ENCODE measurements around the gene NEGR1. TPM values are rescaled to one million over a fixed set of nuclear protein-coding genes. Genes with fewer than 3 reads are reported as not detected.

Gene NEGR1
- total RNA-seq, 1 donor from 2014 or later = 9.7 TPM

DNA sequence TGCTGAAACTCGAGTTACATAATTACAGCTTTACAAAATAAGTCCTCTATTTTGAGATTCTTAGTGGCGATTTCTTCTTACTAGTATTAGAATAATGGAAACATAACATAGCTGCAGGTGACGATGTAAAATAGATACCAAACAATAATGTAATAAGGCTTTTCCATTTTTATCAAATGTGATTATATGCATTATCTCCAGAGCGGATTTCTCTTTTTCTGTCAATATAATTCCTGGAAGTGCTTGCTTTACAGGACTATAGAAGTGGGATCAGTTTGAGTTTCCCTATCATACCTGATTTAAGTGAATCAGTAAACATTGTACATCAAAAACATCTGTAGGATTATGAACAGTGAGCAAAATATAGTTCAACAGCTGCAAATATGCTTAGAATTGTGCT is 442.5 kb downstream of the NEGR1 start:
- Histone ChIP-seq H3K36me3 (no peaks in the 10 kb centered on the region), H3K27ac (replicated peaks) (no peak overlapping the region), H3K4me3 (no peak overlapping the region), H3K4me1 (peaks cover 19% of the 10 kb centered on the region), H3K9me3 (replicated peaks) (no peaks in the 10 kb centered on the region), H3K27me3 (ENCODE audit: low read depth) (no peaks in the 10 kb centered on the region)
- DNase-seq = no peak
- TF ChIP-seq, protein P1, sequence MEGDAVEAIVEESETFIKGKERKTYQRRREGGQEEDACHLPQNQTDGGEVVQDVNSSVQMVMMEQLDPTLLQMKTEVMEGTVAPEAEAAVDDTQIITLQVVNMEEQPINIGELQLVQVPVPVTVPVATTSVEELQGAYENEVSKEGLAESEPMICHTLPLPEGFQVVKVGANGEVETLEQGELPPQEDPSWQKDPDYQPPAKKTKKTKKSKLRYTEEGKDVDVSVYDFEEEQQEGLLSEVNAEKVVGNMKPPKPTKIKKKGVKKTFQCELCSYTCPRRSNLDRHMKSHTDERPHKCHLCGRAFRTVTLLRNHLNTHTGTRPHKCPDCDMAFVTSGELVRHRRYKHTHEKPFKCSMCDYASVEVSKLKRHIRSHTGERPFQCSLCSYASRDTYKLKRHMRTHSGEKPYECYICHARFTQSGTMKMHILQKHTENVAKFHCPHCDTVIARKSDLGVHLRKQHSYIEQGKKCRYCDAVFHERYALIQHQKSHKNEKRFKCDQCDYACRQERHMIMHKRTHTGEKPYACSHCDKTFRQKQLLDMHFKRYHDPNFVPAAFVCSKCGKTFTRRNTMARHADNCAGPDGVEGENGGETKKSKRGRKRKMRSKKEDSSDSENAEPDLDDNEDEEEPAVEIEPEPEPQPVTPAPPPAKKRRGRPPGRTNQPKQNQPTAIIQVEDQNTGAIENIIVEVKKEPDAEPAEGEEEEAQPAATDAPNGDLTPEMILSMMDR (IDR thresholded peaks at IDR 0.05; ENCODE audit: borderline replicate concordance) = no peak
- intact Hi-C loops (cut with micrococcal nuclease) = no loop called here

DNA sequence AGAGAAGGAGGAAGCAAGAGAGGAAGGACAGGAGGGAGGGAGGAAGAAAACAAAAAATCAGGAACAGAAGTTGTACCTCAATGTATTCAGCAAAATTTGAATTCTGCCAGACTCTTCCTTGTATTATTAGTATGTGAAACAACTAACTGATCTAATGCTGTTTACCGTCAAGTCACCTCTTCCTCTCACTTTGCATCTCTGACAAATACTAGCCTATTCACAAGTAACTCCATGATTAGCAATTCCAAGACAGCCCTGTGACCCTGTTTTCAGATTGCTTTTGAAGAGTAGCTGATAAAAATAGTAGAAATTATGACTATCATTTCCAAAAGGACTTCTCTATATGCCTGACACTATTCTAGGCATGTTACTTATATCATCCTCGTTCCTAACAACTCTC is 445.4 kb downstream of the NEGR1 start:
- no peaks in the 10 kb centered on the region for H3K9me3 ChIP-seq (replicated peaks)
- no peak overlapping the region for H3K27ac ChIP-seq (replicated peaks)
- H3K27me3 ChIP-seq (ENCODE audit: low read depth) = no peaks in the 10 kb centered on the region
- TF ChIP-seq, protein P1 (IDR thresholded peaks at IDR 0.05; ENCODE audit: borderline replicate concordance) = no peak
- DNase-seq = no peak
- no peaks in the 10 kb centered on the region for H3K36me3 ChIP-seq
- no peak overlapping the region for H3K4me3 ChIP-seq
- intact Hi-C loops (cut with micrococcal nuclease) = no loop called here
- peaks cover 31% of the 10 kb centered on the region for H3K4me1 ChIP-seq

DNA sequence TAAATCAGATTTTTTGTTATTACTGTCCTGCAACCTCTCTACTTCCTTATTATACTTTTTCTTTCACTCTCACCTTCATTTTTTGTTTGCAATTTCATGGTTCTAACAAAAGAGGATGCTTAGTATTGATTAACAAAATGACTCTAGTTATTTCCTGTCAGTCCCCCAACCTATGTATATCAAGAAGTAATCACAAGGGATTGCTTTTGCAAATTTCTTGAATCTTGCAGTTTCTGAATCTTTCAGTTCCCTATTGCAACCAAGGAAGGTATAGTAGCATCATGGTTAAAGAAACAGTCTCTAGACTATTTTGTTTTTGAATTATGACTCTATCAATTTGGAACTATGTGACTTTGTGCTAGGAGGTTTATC is 446.9 kb downstream of the NEGR1 start:
- no peak for DNase-seq
- no peaks in the 10 kb centered on the region for H3K9me3 ChIP-seq (replicated peaks)
- H3K27me3 ChIP-seq (ENCODE audit: low read depth) = no peaks in the 10 kb centered on the region
- TF ChIP-seq, protein P1 (IDR thresholded peaks at IDR 0.05; ENCODE audit: borderline replicate concordance) = no peak
- H3K4me1 ChIP-seq = peaks cover 31% of the 10 kb centered on the region
- H3K27ac ChIP-seq (replicated peaks) = no peak overlapping the region
- no peak overlapping the region for H3K4me3 ChIP-seq
- intact Hi-C loops (cut with micrococcal nuclease) = no loop called here
- H3K36me3 ChIP-seq = no peaks in the 10 kb centered on the region

DNA sequence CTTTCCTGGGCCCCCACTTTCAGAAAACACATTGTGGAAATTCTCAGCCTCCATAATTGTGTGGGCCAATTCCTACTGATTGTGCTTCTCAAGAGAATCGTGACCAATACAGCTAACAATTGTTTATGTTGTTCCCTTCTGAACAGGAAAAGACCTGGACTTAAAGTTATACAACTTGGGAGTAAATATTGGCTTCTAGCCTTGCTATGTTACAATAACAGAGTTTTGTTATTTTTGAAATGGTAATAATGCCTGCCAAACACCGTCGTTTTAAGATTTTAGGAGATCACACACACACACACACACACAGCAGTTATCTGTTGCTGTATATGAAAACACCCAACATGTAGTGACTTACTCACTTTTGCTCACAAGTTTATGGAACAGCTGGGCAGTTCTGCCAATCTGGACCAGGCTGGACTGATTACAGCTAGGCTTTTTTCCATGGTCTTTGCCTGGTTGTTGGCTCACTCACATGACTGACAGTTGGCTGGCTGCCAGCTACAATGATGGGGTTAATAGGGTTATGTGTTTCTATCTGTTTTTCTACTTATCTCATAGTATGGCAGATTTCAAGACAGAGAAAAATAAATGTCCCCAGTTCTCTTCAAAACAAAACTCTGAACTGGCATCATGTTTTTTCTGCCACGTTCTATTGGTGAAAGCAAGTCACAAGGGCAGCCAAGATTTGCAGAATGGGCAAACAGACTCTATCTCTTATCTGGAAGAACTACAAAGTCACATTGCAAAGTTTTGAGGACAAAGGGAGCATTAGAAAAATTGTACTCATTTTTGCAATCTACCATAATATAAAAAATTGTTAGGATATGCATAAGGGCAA is 447.5 kb downstream of the NEGR1 start:
- no peak overlapping the region for H3K4me3 ChIP-seq
- TF ChIP-seq, protein P1 (IDR thresholded peaks at IDR 0.05; ENCODE audit: borderline replicate concordance) = no peak
- H3K4me1 ChIP-seq = peaks cover 31% of the 10 kb centered on the region
- intact Hi-C loops (cut with micrococcal nuclease) = no loop called here
- no peaks in the 10 kb centered on the region for H3K36me3 ChIP-seq
- H3K9me3 ChIP-seq (replicated peaks) = no peaks in the 10 kb centered on the region
- no peak for DNase-seq
- H3K27ac ChIP-seq (replicated peaks) = peak overlapping the region; percentile 54
- no peaks in the 10 kb centered on the region for H3K27me3 ChIP-seq (ENCODE audit: low read depth)

DNA sequence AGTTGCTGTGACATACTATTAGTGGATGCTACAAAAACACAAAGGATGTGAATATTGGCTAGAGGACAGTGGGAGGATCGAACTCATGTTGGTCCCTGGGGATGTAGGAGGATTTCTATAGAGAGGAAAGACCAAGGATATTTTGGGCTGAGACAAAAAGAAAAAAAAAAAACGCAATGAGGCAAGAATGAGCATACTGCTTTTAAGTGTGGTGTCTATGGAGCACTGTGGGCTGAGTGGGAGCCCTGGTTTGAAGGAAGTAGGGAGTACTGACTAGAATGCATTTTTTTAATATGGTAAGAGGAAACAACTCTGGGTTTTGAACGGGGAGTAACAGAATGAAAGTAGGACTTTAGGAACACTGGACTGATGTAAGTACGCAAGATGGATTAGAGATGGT is 450.7 kb downstream of the NEGR1 start:
- TF ChIP-seq, protein P1 (IDR thresholded peaks at IDR 0.05; ENCODE audit: borderline replicate concordance) = no peak
- no peak for DNase-seq
- H3K36me3 ChIP-seq = no peaks in the 10 kb centered on the region
- no peaks in the 10 kb centered on the region for H3K27me3 ChIP-seq (ENCODE audit: low read depth)
- intact Hi-C loops (cut with micrococcal nuclease) = no loop called here
- no peaks in the 10 kb centered on the region for H3K9me3 ChIP-seq (replicated peaks)
- no peak overlapping the region for H3K4me3 ChIP-seq
- H3K4me1 ChIP-seq = peaks cover 23% of the 10 kb centered on the region
- no peak overlapping the region for H3K27ac ChIP-seq (replicated peaks)

All from left ventricle myocardium inferior (tissue), 1 donor.